Colon (tissue), 2 donors: ENCODE data around the gene PRRC2C.

ENCODE experiments used
- FAIRE-seq: peaks from 2 replicates; lab custom pipeline; 2012; peaks lifted over from hg19 to GRCh38; lab: Jason Lieb, UNC
- donor health status: control.
- donor health status: control.

Gene PRRC2C

DNA sequence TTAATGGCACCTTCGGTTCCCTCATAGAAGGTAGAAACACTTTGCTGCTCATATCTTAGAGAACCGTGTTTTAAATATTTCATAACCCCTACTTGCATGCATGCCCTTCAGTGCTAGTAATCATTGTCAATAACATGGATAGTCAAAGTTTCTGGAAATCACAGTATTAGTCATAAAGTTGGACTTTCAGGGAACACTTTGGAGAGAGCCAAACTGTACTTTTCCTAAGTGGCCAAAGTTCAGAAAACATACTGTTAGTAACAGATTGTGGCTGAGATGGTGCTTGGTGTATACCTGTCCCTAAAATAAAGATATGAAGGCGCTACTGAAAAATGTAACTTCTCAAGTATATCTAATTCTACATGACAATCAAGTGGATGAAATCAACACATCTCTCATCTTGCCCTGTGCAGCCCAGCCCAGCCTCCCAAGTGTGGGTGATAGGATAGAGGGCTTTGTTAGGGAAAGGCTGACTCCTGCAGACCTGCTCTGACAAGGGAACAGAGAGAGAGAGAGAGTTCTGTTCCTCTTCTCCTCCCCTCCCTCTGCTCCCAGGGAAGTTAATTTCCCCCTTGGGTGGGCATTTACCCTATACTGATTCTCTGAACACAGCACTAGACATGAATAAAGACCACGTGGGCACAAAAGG, 152.7 kb downstream of the PRRC2C start:
- no peak for FAIRE-seq

DNA sequence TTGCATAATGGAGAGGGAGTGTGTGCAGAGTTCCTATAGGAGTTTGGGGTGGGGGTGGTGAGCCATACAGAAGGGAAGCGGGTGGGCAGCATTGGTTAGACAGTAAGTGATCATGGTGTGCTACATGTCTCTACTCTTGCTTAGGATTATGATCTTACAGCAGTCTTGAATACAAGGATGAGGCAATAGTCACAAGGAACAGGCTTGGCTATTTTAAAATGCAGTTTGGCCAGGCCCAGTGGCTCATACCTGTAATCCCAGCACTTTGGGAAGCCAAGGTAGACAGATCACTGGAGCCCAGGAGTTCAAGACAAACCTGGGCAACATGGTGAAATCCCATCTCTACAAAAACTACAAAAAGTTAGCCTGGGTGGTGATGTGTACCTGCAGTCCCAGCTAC, 154.9 kb downstream of the PRRC2C start:
- no peak for FAIRE-seq

DNA sequence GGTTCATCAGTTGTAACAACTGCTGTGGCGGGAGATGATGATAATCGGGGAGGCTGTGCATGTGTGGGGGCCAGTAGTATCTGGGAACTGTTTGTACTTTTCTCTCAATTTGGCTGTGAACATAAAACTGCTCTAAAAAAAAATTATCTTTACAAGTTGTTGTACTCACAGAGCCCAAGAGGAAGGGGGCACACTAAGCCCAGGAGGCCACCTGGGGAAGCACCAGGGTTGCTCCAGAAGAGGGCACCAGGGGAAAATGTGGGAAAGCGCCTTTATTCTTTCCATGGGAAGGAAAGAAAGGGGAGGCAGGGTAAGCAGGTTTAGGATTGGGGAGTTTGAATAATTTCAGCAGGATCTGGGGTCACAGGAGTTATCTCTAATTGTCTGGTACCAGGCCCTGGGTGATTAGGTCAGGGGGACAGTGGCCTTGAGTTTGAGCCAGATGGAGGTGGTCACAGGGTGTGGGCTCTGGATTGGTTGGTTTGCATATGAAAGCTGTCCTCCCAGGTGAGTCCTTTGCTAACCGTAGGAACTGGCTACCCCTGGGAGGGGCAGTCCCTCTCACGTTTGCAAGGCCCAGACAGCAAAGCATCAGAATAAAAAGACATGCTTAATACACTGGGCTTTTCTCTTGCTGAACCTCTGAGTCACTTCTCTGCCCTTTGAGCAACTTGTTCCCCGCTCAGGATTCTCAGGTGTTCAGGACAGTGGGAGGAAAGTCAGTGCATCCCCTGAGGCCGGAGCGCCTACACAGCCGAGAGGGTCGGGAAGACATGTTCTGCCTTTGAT, 155.9 kb downstream of the PRRC2C start:
- FAIRE-seq, result no peak

DNA sequence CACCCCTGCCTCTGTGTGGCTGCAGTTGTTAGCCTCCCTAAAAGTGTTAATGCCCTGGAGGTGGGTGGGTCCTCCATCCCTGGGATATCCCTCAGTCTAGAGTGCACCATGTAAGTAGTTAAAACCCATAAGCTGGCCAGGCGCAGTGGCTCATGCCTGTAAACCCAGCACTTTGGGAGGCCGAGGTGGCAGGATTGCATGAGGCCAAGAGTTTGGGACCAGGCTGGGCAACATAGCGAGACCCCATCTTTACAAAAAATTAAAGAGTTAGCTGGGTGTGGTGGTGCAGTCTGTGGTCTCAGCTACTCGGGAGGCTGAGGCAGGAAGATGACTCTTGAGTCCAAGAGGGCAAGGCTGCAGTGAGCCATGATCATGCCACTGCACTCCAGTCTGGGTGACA, 156.9 kb downstream of the PRRC2C start:
- FAIRE-seq, result no peak
